Measurements from ENCODE around the gene DMRT1.

GRCh38 chr9:920927-921326, 79.4 kb downstream of the DMRT1 start:
- TF ChIP-seq CTCF (IDR thresholded peaks at IDR 0.05) (no peak), POLR2A (IDR thresholded peaks at IDR 0.05) (no peak)
